Measurements from ENCODE around the gene FANK1.
"Not testable (repeated sequence)": the region's sequence is repeated elsewhere in the genome, so short reads cannot be mapped to it uniquely, and the experiment has no call there.

GRCh38 chr10:125970077-125970630 is 73.8 kb downstream of the FANK1 start:
- TF ChIP-seq, protein P1, sequence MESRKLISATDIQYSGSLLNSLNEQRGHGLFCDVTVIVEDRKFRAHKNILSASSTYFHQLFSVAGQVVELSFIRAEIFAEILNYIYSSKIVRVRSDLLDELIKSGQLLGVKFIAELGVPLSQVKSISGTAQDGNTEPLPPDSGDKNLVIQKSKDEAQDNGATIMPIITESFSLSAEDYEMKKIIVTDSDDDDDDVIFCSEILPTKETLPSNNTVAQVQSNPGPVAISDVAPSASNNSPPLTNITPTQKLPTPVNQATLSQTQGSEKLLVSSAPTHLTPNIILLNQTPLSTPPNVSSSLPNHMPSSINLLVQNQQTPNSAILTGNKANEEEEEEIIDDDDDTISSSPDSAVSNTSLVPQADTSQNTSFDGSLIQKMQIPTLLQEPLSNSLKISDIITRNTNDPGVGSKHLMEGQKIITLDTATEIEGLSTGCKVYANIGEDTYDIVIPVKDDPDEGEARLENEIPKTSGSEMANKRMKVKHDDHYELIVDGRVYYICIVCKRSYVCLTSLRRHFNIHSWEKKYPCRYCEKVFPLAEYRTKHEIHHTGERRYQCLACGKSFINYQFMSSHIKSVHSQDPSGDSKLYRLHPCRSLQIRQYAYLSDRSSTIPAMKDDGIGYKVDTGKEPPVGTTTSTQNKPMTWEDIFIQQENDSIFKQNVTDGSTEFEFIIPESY (IDR thresholded peaks at IDR 0.05; ENCODE audit: borderline replicate concordance, low read depth): not testable (repeated sequence)
- not testable (repeated sequence) for TF ChIP-seq CTCF (IDR thresholded peaks at IDR 0.05); NFIC (IDR thresholded peaks at IDR 0.05; ENCODE audit: borderline replicate concordance); SIN3A (IDR thresholded peaks at IDR 0.05; ENCODE audit: borderline replicate concordance, low read depth, low read length); SMC3 (IDR thresholded peaks at IDR 0.05; ENCODE audit: low read depth, low read length); EP300 (IDR thresholded peaks at IDR 0.05; ENCODE audit: borderline replicate concordance in 1 of 2, low read depth in 1 of 2, low read length in 1 of 2); MXI1 (IDR thresholded peaks at IDR 0.05; ENCODE audit: low read depth, low read length); IRF3 (IDR thresholded peaks at IDR 0.05; ENCODE audit: low read depth, low read length); POLR2AphosphoS5 (IDR thresholded peaks at IDR 0.05; ENCODE audit: low read depth, low read length); MEF2A (IDR thresholded peaks at IDR 0.05; ENCODE audit: borderline replicate concordance, low read depth); TEAD4 (IDR thresholded peaks at IDR 0.05; ENCODE audit: borderline replicate concordance, insufficient read depth); GABPA (IDR thresholded peaks at IDR 0.05; ENCODE audit: low read depth)
- TF ChIP-seq, protein P2, sequence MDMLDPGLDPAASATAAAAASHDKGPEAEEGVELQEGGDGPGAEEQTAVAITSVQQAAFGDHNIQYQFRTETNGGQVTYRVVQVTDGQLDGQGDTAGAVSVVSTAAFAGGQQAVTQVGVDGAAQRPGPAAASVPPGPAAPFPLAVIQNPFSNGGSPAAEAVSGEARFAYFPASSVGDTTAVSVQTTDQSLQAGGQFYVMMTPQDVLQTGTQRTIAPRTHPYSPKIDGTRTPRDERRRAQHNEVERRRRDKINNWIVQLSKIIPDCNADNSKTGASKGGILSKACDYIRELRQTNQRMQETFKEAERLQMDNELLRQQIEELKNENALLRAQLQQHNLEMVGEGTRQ (IDR thresholded peaks at IDR 0.05; ENCODE audit: borderline replicate concordance, low read depth, low read length): not testable (repeated sequence)

All from SK-N-SH (cell line).